GM18498 (cell line): Measurements from ENCODE around the gene PIGZ.
A peak's percentile ranks its signal among the peaks of the same experiment; 100 is the strongest.

Source experiments
- ATAC-seq: cut with Tn5 transposase; IDR thresholded peaks from one replicate; pipeline ENCODE4 v1.9.1; 2021; ENCODE audit warnings: mild to moderate bottlenecking, moderate library complexity; ENCODE audit not compliant: unreplicated experiment

The PIGZ gene

DNA sequence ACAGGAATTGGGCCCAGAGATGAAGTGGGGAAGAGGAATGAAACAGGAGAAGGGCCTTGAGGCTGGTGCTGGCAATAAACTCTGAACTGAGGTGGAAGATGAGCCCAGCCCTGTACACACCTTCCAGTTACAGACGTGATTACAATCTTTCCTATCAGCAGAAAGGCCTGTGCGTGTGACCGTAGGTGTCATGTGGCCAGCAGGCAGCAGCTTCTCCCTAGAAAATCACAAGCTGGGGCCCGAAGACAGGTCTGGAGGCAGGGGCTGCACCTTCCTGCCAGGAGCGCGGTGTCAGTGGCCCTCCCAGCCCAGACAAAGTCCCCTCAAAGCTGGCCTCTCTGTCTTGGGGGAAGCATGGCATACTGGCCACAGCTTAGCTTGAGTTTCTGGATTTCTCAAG lies 16.7 kb upstream of the PIGZ start:
- no peak for ATAC-seq

DNA sequence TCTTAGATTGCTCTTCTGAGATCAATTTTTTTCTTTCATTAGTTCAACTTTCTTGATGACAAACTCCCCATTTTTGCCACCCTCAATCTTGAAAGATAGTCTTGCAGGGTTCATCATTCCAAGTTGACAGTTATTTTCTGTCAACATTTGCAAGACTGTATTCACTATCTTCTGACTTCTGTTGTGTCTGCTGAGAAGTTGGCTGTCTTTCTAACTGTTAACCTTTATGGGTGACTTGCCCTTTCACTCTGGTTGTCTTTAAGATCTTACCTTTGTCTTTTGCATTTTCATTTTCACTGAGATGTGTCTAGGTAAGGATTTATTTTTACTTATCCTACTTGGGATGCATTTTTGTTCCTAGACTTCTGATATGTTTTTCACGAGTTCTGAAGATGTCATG lies 14.6 kb upstream of the PIGZ start:
- no peak for ATAC-seq

DNA sequence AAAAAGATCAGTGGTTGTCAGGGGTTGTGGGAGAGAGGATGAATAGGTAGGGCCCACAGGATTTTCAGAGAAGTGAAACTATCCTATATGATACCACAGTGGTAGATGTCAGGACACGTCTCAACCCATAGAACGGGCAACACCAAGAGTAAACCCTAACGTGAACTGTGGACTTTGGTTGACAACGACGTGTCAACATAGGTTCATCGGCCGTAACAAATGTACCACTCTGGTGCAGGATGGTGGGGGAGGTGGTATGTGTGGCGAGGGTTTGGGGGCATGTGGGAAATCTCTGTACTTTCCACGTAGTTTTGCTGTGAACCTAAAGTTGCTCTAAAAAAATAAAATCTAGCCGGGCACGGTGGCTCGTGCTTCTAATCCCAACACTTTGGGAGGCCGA lies 13.0 kb upstream of the PIGZ start:
- no peak for ATAC-seq

DNA sequence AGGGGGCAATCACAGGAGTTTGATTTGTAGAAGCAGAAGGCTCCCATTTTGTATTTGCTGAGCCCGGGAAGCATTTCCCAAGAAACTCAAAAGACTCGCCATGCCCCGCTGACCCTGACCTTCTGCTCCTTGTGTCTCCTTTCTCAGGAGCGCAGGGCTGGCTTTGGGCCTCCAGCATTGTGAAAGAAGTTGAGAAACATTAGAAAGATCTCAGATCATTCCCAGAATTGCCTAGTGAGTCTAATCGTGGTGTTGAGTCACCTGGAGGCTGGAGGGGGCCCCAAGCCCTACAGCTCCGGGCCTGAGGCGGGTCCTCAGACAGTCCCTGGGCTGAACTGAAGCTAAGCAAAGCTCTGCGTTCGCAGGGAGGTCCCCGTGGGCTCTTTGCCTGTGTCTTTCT lies 10.9 kb upstream of the PIGZ start:
- ATAC-seq: no peak

DNA sequence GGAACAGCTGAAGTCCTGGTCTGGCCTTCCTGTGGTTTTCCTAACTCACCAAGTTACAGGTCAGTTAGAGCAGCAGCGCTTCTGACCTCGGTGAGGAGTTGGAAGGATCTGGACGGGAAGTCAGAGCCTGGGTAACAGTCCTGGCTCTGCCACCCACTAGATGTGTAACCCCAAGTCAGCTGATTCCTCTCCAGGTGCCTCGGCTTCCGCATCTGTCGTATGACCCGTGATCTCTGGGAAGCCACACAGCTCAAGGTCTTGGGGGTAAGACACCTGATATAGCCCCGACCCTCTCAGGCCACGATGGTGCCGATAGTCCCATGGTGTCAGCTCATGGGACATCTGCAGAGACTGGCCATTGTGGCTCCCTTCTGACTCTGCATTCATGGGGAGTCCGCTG lies 8.3 kb upstream of the PIGZ start:
- ATAC-seq: no peak

DNA sequence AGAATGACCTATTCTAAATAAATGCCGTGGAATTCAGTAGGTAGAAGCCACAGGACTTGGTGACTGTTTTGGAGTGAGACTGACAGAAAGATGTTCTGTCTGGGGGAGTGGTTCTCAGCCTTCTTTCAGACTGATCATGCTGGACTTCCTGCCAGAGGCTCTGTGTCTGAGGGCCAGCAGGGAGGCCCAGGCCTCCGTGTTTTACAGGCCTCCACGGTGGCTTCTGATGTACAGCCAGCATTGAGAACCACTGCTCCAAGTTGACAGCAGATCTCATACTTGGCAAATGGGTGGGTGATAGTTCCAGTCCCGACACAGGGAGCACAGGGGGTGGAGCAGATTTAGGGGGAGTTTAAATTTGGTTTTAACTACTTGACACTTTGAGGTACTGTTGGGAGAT lies 6.7 kb upstream of the PIGZ start:
- no peak for ATAC-seq

DNA sequence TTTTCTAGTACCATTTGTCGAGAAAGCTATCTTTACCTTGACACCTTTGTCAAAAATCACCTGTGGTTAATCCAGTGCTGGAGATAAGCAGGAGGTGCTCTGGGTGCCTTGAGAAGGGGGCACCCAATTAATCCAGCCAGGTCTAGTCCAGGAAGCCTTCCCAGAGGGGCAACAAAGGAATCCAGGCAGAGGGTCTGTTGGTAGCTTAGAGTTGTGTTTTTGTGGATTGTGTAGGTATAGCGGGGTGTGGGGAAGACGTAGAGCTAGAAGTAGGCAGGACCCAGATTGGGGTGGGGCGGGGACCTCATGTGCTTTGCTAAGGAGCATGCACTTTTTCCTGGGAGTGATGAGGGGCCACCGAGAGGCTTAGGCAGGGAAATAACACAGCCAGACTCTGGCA lies 6.0 kb upstream of the PIGZ start:
- ATAC-seq: no peak

DNA sequence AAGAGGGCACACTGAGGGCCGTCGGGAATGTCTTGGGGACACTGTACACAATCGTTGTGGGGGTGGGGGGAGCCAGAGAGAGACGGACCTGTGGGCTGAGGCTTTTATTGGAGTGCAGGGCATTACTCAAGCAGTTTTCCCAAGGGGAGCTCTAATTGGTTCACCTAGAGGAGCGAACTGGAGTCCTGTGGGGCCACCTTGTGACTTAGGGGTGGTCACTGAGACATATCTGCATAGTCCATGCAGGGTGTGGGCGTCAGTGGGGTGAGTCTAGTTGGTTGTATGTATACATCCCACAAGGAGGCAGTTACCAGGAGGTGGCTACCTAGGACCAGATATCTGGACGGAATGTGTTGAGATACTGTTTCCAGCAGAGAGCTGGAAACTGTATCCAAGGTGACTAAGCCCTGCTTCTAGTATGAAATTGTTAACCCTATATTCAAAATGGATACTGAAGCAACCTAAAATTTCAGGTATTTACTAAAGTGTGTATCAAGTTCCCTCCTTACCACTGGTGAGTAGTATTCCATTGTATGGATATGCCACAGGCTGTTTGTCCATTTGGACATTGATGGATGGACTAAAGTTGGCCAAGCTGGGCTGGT lies 2.6 kb upstream of the PIGZ start:
- no peak for ATAC-seq

DNA sequence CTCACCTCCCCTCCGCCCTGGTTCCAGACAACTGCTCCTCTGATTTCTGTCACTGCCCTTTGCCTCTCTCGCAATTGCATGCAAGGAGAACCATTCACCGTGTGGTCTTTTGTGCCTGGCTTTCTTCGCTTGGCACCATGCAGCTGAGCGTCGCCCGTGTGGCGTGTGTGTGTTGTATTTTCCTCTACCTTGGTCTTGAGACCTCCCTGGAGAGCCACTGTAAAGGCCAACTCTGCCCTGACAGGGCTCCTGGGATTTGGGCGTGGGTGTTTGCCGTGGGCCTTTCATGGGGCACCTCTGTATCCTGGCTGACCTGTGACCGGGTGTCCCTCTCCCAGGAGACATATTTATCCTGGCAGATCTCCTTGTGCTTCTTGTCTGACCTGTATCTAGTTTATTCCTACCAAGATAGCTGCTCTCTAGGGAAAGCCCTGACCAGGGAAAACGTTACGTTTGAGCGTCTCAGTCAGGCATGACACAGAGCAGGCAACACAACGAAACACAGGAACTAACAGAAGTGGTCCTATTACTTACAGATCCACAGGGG lies 2.0 kb upstream of the PIGZ start:
- ATAC-seq: no peak

DNA sequence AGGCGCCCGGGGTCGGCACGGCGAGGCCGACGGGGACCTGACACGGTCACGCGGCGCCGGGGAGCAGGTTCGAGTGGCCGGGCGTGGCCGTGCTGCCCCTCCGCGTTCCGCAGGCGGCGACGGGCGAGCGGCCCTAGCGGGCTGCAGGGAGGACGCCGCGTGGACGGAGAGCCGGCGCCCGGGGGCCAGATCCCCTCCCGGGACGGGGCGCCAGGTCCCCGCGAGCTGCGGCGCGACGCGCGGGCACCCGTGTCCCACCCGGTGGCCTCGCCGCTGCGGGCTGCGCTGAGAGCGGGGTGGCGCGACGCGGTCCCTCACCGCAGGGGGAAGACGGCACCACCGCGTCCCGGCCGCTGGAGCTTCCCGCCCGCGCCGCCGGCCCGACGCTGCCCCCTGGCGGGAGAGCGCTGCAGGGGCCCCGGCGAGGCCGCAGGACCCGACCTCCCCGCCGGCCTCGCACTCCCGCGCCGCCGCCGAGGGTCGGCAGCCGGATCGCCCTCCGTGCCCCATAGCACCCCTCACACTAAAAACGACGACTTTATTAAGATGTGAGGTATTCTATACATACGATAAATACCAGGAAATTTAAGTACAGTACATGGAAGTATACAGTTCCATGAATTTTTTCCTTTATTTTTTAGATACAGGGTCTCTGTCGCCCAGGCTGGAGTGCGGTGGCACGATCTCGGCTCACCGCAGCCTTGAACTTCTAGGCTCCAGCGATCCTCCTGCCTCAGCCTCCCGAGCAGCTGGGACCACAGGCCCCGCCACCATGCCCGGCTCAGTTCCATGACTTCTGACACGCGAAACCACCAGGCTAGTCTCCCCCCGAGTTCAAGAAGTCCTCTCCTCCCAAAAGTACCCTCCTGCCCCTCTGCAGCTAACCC lies 1.3 kb upstream of the PIGZ start:
- ATAC-seq: peak; percentile 59

DNA sequence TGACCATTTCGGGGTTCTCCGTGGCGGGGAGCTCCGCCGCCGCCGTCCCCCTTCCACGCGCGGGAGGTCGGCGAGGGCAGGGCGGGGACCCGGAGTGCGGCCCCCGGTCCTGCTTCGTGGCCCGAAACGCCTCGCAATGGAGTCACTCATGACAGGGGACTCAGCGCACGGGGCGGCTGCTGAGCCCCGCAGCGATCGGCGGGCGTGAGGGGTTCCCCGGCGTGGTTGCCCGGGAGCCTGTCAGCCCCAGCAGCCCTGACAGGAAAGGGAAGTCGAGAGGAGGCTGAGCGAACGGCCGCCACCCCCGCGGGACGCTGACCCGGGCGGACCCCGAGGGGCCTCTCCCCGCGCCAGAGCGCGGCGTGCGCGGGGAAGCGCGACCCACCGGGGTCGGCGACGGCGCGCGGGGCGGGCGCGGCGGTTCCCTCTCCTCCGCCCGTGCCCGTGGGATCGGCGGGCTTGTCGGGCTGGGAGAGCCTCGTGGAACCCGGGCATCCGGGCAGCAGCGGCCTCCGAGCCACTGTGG lies 564 bp upstream of the PIGZ start:
- peak; percentile 50 for ATAC-seq

DNA sequence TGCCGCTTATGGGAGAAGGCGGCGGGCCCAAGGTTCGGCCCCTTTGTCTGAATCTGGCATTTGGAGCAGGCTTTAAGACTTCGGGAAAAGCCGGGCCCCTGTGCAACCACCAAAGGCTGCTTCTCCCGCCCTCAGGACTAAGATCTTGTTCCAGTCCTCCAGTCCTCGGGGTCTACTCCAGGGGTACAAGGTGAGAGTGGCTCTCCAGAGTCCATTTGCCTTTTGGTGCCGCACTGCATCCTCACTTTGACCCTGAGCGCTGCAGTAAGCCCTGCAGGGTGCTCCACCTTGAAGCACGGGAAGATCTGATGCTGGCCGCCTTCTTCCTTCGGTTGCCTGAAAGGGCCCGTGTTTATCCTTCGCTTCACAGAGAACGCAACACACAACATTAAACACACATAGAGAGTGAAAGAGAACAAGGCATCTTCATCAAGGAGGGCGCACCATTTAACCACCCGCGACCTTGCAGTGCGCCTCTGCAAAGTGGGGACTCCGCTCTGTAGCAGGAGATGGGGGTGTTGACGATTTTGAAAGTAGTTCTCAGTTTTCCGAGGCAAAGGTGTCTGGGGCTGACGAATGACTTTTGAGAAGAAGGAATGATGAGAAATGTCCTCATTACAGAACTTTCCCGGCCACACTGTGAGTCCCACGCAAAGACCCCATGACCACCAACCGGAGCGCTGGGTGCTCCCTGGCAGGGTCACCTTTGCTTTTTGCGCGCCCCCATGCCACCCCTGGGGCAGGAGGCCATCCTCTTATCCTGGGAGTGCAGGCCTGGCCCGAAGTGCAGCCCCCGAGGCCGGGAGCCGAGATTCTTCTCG lies 1.0 kb downstream of the PIGZ start:
- no peak for ATAC-seq

DNA sequence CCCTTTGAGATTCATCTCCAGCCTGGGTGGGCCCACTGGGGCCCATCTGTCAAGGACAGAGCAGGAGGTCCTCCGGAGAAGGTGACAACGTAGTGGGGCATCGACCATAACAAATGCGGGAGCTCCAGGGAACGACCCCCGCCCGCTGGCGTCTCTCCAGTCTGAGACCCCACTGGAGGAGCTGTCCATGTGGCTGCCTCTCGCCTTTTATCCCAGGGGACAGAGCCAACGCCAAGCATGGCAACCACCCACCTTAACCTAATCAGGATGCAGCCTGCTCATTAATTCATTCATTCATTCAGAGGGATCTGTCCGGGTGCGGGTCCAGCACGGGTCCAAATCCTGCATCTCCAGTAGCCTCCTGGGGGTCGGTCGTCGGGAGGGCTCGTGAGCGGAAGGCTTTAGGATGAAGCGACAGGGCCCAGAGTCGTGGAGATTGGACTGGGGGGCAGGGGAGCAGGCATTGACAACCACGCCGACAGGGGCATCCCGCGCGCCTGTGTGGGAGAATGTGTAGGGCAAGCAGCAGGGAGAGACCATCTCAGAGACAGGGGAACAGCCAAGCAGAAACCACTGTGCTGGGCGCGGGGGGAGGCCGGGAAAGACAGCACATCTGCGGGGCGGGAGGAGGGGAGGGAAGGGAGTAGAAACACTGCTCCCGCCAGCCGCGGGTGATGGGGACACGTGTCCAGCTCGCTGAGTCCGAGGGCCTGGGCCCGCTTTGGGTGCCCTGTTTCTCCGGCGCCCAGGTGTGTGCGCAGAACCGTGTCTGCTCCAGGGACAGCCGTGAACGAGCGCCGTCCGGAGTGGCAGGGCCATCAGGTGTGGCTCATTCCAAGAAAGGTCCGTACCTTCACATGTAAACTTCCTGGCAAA lies 1.9 kb downstream of the PIGZ start:
- no peak for ATAC-seq

DNA sequence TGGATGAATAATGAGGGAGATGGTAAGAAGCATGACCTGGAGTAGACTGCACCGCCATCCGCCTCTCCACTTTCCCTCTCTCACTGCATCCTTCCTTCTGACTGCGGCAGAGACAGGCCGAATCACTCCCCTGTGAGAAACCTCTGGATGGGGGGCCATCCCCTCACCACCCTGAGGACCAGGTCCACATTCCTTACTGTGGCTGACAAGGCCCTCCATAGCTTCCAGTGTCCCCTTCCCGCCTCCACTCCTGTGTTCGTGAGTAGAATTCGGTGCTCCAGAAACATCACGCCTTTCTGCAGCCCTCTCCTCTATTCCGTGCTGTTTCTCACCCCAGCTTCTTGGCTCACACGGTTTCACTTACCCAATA lies 2.8 kb downstream of the PIGZ start:
- no peak for ATAC-seq

DNA sequence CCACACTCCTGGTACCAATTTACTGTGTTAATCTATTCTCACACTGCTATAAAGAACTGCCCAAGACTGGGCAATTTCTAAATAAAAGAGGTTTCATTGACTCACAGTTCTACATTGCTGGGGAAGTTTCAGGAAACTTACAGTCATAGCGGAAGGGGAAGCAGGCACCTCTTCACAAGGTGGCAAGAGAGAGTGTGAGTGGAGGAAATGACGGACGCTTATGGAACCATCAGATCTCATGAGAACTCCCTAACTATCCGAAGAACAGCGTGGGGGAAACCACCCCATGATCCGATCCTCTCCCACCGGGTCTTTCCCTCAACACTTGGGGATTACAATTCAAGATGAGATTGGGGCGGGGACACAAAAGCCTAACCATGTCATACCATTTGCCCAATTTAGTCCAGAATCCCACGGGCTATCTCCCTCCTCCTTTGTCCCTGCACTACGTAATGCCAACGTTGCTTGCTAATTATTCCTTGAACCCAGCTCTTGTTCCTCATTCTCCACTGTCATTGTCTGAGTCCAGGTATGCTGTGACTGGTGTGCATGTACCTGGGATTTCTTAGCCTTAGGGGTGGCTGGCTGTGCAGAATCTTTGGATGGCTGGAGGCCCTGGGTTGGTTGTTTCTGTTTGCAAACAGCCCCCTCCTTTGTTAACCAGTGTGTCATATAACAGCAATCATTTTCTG lies 3.4 kb downstream of the PIGZ start:
- no peak for ATAC-seq

DNA sequence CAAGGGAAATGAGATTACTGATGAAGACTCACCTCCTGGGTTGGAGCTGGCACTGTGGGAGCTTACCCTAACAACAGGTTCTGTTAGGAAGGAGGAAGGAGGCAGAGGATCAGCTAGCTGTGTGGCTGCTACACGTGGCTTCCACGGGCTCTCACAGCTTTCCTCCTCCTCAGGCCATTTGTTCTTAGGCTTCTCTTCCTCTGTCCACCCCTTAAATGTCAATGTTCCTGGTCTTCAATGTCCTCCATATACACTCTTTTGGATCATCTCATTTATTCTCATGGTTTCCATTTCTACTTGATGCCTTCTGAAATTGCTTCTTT lies 5.0 kb downstream of the PIGZ start:
- no peak for ATAC-seq

DNA sequence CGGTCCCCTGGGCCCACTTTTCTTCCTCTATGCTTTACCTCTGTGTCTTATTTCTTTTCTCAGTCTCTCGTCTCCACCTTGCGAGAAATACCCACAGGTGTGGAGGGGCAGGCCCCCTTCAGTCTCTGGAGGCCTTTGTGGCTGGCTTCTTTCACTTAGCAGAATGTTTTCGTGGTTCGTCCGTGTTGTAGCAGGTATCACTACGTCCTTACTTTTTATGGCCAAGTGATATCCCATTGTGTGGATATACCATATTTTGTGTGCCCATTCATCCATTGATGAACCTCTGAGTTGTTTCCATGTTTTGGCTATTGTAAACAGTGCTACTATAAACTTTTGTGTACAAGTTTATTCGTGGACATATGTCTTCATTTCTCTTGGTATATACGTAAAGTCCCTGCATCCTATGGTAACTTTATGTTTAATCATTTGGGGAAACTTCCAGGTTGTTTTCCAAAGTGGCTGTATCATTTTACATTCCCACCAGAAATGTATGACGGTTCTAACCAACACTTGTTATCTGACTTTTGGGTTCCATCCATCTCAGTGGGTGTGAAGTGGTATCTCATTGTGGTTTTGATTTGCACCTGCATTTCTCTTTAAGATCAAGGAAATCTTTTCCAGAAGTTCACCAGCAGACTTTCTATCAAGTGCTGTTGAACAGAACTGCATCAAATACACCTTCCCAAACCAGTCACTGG lies 5.6 kb downstream of the PIGZ start:
- ATAC-seq: peak; percentile 62

DNA sequence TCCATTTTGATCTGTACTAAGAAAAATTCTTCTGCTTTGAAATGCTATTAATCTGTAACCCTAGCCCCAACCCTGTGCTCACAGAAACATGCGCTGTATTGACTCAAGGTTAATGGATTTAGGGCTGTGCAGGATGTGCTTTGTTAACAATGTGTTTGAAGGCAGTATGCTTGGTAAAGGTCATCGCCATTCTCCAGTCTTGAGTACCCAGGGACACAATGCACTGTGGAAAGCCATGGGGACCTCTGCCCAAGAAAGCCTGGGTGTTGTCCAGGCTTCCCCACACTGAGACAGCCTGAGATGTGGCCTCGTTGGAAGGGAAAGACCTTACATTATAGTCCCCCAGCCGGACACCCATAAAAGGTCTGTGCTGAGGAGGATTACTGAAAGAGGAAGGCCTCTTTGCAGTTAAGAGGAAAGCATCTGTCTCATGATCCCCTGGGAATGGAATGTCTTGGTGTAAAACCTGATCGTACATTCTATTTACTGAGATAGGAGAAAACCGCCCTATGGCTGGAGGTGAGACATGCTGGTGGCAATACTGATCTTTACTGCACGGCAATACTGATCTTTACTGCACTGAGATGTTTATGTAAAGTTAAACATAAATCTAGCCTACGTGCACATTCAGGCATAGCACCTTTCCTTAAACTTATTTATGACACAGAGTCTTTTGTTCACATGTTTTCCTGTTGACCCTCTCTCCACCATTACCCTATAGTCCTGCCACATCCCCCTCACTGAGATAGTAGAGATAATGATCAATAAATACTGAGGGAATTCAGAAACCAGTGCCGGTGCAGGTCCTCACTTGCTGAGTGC lies 6.3 kb downstream of the PIGZ start:
- no peak for ATAC-seq
